HCT116 (cell line): Measurements from ENCODE around the gene PACRG. TPM values are rescaled to one million over a fixed set of nuclear protein-coding genes. Genes with fewer than 3 reads are reported as not detected.

Experiments
- ATAC-seq: fragments of 200-7000 bp; cut with Tn5 transposase; 2 replicates; pipeline ENCODE4 v1.9.1; 2020; ENCODE audit warnings: mild to moderate bottlenecking, moderate library complexity
- BruUV-seq: library from RNA; stranded (reverse); fragments of 400-500 nt; replicated peaks from 2 replicates; lab custom pipeline; 2021; lab: Mats Ljungman, UMichigan
- CTCF ChIA-PET: fragments of 300-600 bp; sonication (Branson Sonifier 250); formaldehyde crosslinking; loops from one replicate; lab custom pipeline; 2021; ENCODE audit warnings: antibody characterized with exemption; lab: Charles Lee
- POLR2A ChIA-PET: fragments of 300-600, 350-600 bp; sonication (Branson Sonifier 250); formaldehyde crosslinking; loops from one replicate; lab custom pipeline; 2021; ENCODE audit warnings: antibody characterized with exemption; lab: Charles Lee
- RAD21 ChIA-PET, 2 experiments: fragments of 300-600 bp; sonication (Branson Sonifier 250); formaldehyde crosslinking; loops; one replicate each; lab custom pipeline; 2023; ENCODE audit warnings: low total read pairs in 2 of 2; ENCODE audit not compliant: uncharacterized antibody in 2 of 2, unreplicated experiment in 2 of 2, low non-redundant PET in 1 of 2; lab: Charles Lee
- DNase-seq: peaks from one replicate; pipeline ENCODE4 v3.0.0-alpha.2; 2010; ENCODE audit warnings: low read depth, low spot score
- H2AFZ ChIP-seq: fragments of 200-600 bp; shearing (Covaris generic), sonication (generic); 2 replicates; pipeline ENCODE4 v1.6.1; 2017; ENCODE audit warnings: low read depth, mixed run types, mixed read lengths, antibody characterized with exemption, low read length; ENCODE audit not compliant: poor library complexity, severe bottlenecking
- H3K27ac ChIP-seq: 2 replicates; pipeline ENCODE4 v1.5.1; 2012; ENCODE audit warnings: low read depth, low read length
- H3K27me3 ChIP-seq: fragments of 200-600 bp; sonication (generic); 2 replicates; pipeline ENCODE4 v1.6.1; 2016; ENCODE audit warnings: mixed run types, low read length, mixed read lengths; ENCODE audit not compliant: insufficient read depth
- H3K36me3 ChIP-seq, 2 experiments: fragments of 200-500 bp in 1 of 2; fragments of 200-600 bp in 1 of 2; sonication (Bioruptor generic) in 1 of 2; sonication (generic) in 1 of 2; 2 replicates each; pipeline versions ENCODE4 v1.5.1 to v1.6.1; 2014 to 2016; ENCODE audit warnings: low read length in 2 of 2, inconsistent platforms in 1 of 2, mixed read lengths in 1 of 2, mixed run types in 1 of 2; ENCODE audit not compliant: insufficient read depth in 2 of 2, control insufficient read depth in 1 of 2
- H3K4me1 ChIP-seq, 2 experiments: fragments of 200-600 bp in 1 of 2; sonication (generic) in 1 of 2; 2 replicates each; pipeline versions ENCODE4 v1.5.1 to v1.6.1; 2012 to 2017; ENCODE audit warnings: low read length in 2 of 2, inconsistent platforms in 1 of 2, mild to moderate bottlenecking in 1 of 2, mixed read lengths in 1 of 2, mixed run types in 1 of 2, moderate library complexity in 1 of 2; ENCODE audit not compliant: insufficient read depth in 2 of 2, control insufficient read depth in 1 of 2
- H3K4me2 ChIP-seq: fragments of 200-600 bp; sonication (generic); 2 replicates; pipeline ENCODE4 v1.6.1; 2017; ENCODE audit warnings: mixed run types, low read length, mixed read lengths
- H3K4me3 ChIP-seq, 2 experiments: fragments of 200-600 bp in 1 of 2; sonication (generic) in 1 of 2; replicated peaks in 1 of 2; 2 replicates each; pipeline ENCODE4 v1.5.1; 2011 to 2016; ENCODE audit warnings: low read length in 2 of 2, control low read depth in 1 of 2, low read depth in 1 of 2, mild to moderate bottlenecking in 1 of 2, mixed read lengths in 1 of 2, mixed run types in 1 of 2
- H3K79me2 ChIP-seq: fragments of 200-600 bp; sonication (generic); 2 replicates; pipeline ENCODE4 v1.6.1; 2017; ENCODE audit warnings: mild to moderate bottlenecking, mixed run types, low read length, moderate library complexity, mixed read lengths; ENCODE audit not compliant: insufficient read depth
- H3K9ac ChIP-seq: fragments of 200-600 bp; sonication (generic); 2 replicates; pipeline ENCODE4 v1.6.1; 2016; ENCODE audit warnings: low read length, mixed read lengths
- H3K9me2 ChIP-seq: fragments of 200-600 bp; sonication (generic), shearing (Covaris generic); 2 replicates; pipeline ENCODE4 v1.6.1; 2017; ENCODE audit warnings: mixed run types, mild to moderate bottlenecking, moderate library complexity; ENCODE audit not compliant: insufficient read depth
- H3K9me3 ChIP-seq, 2 experiments: fragments of 200-500 bp in 1 of 2; fragments of 200-600 bp in 1 of 2; sonication (Bioruptor generic) in 1 of 2; sonication (generic) in 1 of 2; 2 replicates each; pipeline ENCODE4 v1.6.1; 2014 to 2017; ENCODE audit warnings: low read length in 2 of 2, mixed read lengths in 2 of 2, inconsistent platforms in 1 of 2, low read depth in 1 of 2, mild to moderate bottlenecking in 1 of 2, mixed run types in 1 of 2, moderate library complexity in 1 of 2; ENCODE audit not compliant: control insufficient read depth in 1 of 2, insufficient read depth in 1 of 2
- H4K20me1 ChIP-seq: fragments of 200-600 bp; sonication (generic), shearing (Covaris generic); 2 replicates; pipeline ENCODE4 v1.6.1; 2017; ENCODE audit warnings: mixed run types, mild to moderate bottlenecking, moderate library complexity; ENCODE audit not compliant: insufficient read depth
- EGR1 ChIP-seq: IDR thresholded peaks from 2 replicates; pipeline ENCODE4 v1.6.1; 2012; ENCODE audit warnings: low read depth
- FOSL1 ChIP-seq: IDR thresholded peaks from 2 replicates; pipeline ENCODE4 v1.6.1; 2012; ENCODE audit warnings: low read depth
- POLR2AphosphoS5 ChIP-seq: IDR thresholded peaks from 2 replicates; pipeline ENCODE4 v1.6.1; 2011; ENCODE audit warnings: mild to moderate bottlenecking, low read depth, low read length, moderate library complexity
- SIN3A ChIP-seq: IDR thresholded peaks from 2 replicates; pipeline ENCODE4 v1.6.1; 2012; ENCODE audit warnings: low read depth
- SP1 ChIP-seq: IDR thresholded peaks from 2 replicates; pipeline ENCODE4 v1.6.1; 2012; ENCODE audit warnings: low read depth
- YY1 ChIP-seq: IDR thresholded peaks from 2 replicates; pipeline ENCODE4 v1.6.1; 2011; ENCODE audit warnings: low read length, low read depth, moderate library complexity, mild to moderate bottlenecking; ENCODE audit not compliant: insufficient replicate concordance; ENCODE audit errors: extremely low read depth
- ZNF274 ChIP-seq: fragments of 200-500 bp; sonication (Bioruptor generic); IDR thresholded peaks from 2 replicates; pipeline ENCODE4 v1.6.1; 2014; ENCODE audit warnings: mild to moderate bottlenecking, low read depth, low read length, inconsistent platforms
- intact Hi-C: fragments of 100-400 bp; cut with micrococcal nuclease; formaldehyde crosslinking; loops from 2 replicates; pipeline ENCODE4 v1.10.0; 2022
- total RNA-seq: library from RNA; stranded (reverse); gene quantifications from one replicate; pipeline ENCODE4 v1.2.1, GENCODE V29; 2021; ENCODE audit not compliant: unreplicated experiment
- TF ChIP-seq, protein P1 (sequence below): IDR thresholded peaks from 2 replicates; pipeline ENCODE4 v1.6.1; 2012
- TF ChIP-seq, protein P2 (sequence below), 3 experiments: fragments of 200-600 bp in 1 of 3; sonication (generic) in 1 of 3; IDR thresholded peaks in 2 of 3; conservative IDR thresholded peaks in 1 of 3; 2 replicates each; pipeline ENCODE4 v1.5.1; 2012 to 2017; ENCODE audit warnings: low read depth in 2 of 3, low read length in 2 of 3, antibody characterized with exemption in 1 of 3, borderline replicate concordance in 1 of 3, control low read depth in 1 of 3, mild to moderate bottlenecking in 1 of 3, mixed read lengths in 1 of 3, mixed run types in 1 of 3, moderate library complexity in 1 of 3; ENCODE audit not compliant: insufficient read depth in 1 of 3

Gene PACRG
- total RNA-seq, 1 experiment from 2014 or later, result 0.71 TPM

DNA sequence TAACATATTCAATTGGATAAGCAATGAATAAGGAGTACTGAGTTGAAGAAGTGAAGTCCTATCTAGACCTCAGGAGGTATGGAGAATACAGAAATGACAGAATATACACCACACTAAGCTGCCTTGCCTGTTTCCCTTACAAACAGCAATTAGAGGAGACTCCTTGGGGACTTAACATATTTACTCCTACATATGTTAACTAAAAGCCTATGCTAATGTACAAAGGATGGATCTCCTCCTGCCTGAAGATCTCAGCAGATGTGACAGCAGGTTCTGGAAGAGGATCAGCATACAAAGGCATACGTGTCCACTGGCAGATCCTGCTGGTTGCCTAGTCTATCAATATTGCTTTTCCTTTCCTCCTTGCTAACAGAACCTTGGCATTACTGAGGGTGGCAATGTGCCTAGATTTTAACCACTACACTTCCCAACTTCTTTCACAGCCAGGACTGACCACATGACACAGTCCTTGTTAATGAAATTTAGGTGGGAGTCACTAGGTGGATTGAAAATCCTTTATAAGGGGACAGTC is 29.8 kb upstream of the PACRG start:
- TF ChIP-seq SIN3A, result no peak
- TF ChIP-seq FOSL1, result no peak
- TF ChIP-seq POLR2AphosphoS5, result no peak
- TF ChIP-seq EGR1, result no peak
- TF ChIP-seq ZNF274, result no peak
- TF ChIP-seq, protein P1, sequence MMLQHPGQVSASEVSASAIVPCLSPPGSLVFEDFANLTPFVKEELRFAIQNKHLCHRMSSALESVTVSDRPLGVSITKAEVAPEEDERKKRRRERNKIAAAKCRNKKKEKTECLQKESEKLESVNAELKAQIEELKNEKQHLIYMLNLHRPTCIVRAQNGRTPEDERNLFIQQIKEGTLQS, result no peak
- TF ChIP-seq, protein P2, sequence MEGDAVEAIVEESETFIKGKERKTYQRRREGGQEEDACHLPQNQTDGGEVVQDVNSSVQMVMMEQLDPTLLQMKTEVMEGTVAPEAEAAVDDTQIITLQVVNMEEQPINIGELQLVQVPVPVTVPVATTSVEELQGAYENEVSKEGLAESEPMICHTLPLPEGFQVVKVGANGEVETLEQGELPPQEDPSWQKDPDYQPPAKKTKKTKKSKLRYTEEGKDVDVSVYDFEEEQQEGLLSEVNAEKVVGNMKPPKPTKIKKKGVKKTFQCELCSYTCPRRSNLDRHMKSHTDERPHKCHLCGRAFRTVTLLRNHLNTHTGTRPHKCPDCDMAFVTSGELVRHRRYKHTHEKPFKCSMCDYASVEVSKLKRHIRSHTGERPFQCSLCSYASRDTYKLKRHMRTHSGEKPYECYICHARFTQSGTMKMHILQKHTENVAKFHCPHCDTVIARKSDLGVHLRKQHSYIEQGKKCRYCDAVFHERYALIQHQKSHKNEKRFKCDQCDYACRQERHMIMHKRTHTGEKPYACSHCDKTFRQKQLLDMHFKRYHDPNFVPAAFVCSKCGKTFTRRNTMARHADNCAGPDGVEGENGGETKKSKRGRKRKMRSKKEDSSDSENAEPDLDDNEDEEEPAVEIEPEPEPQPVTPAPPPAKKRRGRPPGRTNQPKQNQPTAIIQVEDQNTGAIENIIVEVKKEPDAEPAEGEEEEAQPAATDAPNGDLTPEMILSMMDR (IDR thresholded peaks at IDR 0.05 in 2 of 3, conservative IDR thresholded peaks at IDR 0.05 in 1 of 3; ENCODE audit: borderline replicate concordance in 1 of 3, insufficient read depth in 1 of 3, low read depth in 2 of 3, low read length in 2 of 3), result no peak
- TF ChIP-seq YY1, result no peak
- TF ChIP-seq SP1, result no peak
- TF ChIP-seq, all 23 proteins: peak for 0
- CTCF ChIA-PET, result no interaction called here
- Histone ChIP-seq H2AFZ (no peak overlapping the region), H3K4me3 (no peak overlapping the region), H3K79me2 (no peaks in the 10 kb centered on the region), H3K36me3 (no peaks in the 10 kb centered on the region), H3K9me3 (no peaks in the 10 kb centered on the region; a peak in 1 of 4 replicates), H3K9me2 (no peaks in the 10 kb centered on the region), H3K27me3 (no peaks in the 10 kb centered on the region), H3K9ac (no peak overlapping the region), H4K20me1 (no peaks in the 10 kb centered on the region), H3K4me2 (no peak overlapping the region), H3K4me1 (no peaks in the 10 kb centered on the region), H3K27ac (no peak overlapping the region)
- BruUV-seq, result no TSS peak
- no peak for DNase-seq
- intact Hi-C loops, result no loop called here
- POLR2A ChIA-PET, result no interaction called here
- ATAC-seq, result no peak
- RAD21 ChIA-PET, result no interaction called here
